Neural crest cell (in vitro differentiated cells): ENCODE data around the gene PPP1R16B. TPM values are rescaled to one million over a fixed set of nuclear protein-coding genes. Genes with fewer than 3 reads are reported as not detected.

Experiments
- DNase-seq: peaks from one replicate; pipeline ENCODE4 v3.0.0; 2021; ENCODE audit warnings: low read depth, mixed read lengths, low spot score
- H3K27ac Mint-ChIP-seq: one replicate; pipeline ENCODE4 v1.8.0; 2021; ENCODE audit warnings: mild to moderate bottlenecking, mixed read lengths; ENCODE audit not compliant: unreplicated experiment
- H3K27me3 Mint-ChIP-seq: 2 replicates; pipeline ENCODE4 v1.8.0; 2021; ENCODE audit warnings: low read depth, mild to moderate bottlenecking, mixed read lengths
- H3K36me3 Mint-ChIP-seq: 2 replicates; pipeline ENCODE4 v1.8.0; 2021; ENCODE audit warnings: low read depth, mild to moderate bottlenecking, mixed read lengths
- H3K4me1 Mint-ChIP-seq: 2 replicates; pipeline ENCODE4 v1.8.0; 2021; ENCODE audit warnings: mixed read lengths
- H3K4me3 Mint-ChIP-seq: one replicate; pipeline ENCODE4 v1.8.0; 2021; ENCODE audit warnings: mild to moderate bottlenecking, mixed read lengths
- H3K9me3 Mint-ChIP-seq: 2 replicates; pipeline ENCODE4 v1.8.0; 2021; ENCODE audit warnings: mixed read lengths
- CTCF ChIP-seq: fragments of 200-600 bp; sonication (generic); conservative IDR thresholded peaks from 2 replicates; pipeline ENCODE4 v1.5.0; 2021; ENCODE audit warnings: antibody characterized with exemption, mild to moderate bottlenecking
- total RNA-seq: library from RNA; stranded (reverse); gene quantifications from 2 replicates; pipeline ENCODE4 v1.2.1, GENCODE V29; 2021

Gene PPP1R16B
- total RNA-seq, 1 donor from 2014 or later: 0.30 TPM

GRCh38 chr20:38770970-38771369 is 34.5 kb upstream of the PPP1R16B start:
- peaks cover 9% of the 10 kb centered on the region for H3K9me3 Mint-ChIP-seq
- H3K27ac Mint-ChIP-seq: no peak overlapping the region
- H3K4me1 Mint-ChIP-seq: no peaks in the 10 kb centered on the region
- TF ChIP-seq CTCF: no peak
- peaks cover 48% of the 10 kb centered on the region for H3K36me3 Mint-ChIP-seq
- no peaks in the 10 kb centered on the region for H3K27me3 Mint-ChIP-seq
- no peak overlapping the region for H3K4me3 Mint-ChIP-seq
- no peak for DNase-seq

- Mint-ChIP-seq H3K27me3 (no peaks in the 10 kb centered on the region), H3K4me1 (no peaks in the 10 kb centered on the region), H3K36me3 (peaks cover 48% of the 10 kb centered on the region), H3K4me3 (no peak overlapping the region), H3K9me3 (peaks cover 9% of the 10 kb centered on the region), H3K27ac (no peak overlapping the region)
- no peak for DNase-seq
- TF ChIP-seq CTCF: no peak
These were observed 33.9 kb upstream of the PPP1R16B start for GRCh38 chr20:38771621-38772020.

- no peak overlapping the region for H3K27ac Mint-ChIP-seq
These were observed 31.3 kb upstream of the PPP1R16B start for GRCh38 chr20:38774167-38774566.

GRCh38 chr20:38776363-38776762 is 29.1 kb upstream of the PPP1R16B start:
- Mint-ChIP-seq H3K4me1 (peaks cover 8% of the 10 kb centered on the region), H3K36me3 (peaks cover 33% of the 10 kb centered on the region), H3K9me3 (peaks cover 9% of the 10 kb centered on the region), H3K27ac (no peak overlapping the region), H3K4me3 (no peak overlapping the region), H3K27me3 (no peaks in the 10 kb centered on the region)
- no peak for TF ChIP-seq CTCF
- DNase-seq: no peak

More at GRCh38 chr20:38774167-38774566, 31.3 kb upstream of the PPP1R16B start:
- no peaks in the 10 kb centered on the region for H3K27me3 Mint-ChIP-seq
- peaks cover 9% of the 10 kb centered on the region for H3K9me3 Mint-ChIP-seq
- no peak overlapping the region for H3K4me3 Mint-ChIP-seq
- no peak for DNase-seq
- TF ChIP-seq CTCF: no peak
- no peaks in the 10 kb centered on the region for H3K4me1 Mint-ChIP-seq
- H3K36me3 Mint-ChIP-seq: peaks cover 38% of the 10 kb centered on the region

GRCh38 chr20:38779247-38780097 is 26.0 kb upstream of the PPP1R16B start:
- no peak overlapping the region for H3K4me3 Mint-ChIP-seq
- H3K9me3 Mint-ChIP-seq: no peaks in the 10 kb centered on the region
- TF ChIP-seq CTCF: no peak
- peaks cover 7% of the 10 kb centered on the region for H3K36me3 Mint-ChIP-seq
- H3K4me1 Mint-ChIP-seq: peaks cover 8% of the 10 kb centered on the region
- no peak overlapping the region for H3K27ac Mint-ChIP-seq
- no peaks in the 10 kb centered on the region for H3K27me3 Mint-ChIP-seq
- no peak for DNase-seq
